ENCODE data around the gene SNAPC4.

DNA sequence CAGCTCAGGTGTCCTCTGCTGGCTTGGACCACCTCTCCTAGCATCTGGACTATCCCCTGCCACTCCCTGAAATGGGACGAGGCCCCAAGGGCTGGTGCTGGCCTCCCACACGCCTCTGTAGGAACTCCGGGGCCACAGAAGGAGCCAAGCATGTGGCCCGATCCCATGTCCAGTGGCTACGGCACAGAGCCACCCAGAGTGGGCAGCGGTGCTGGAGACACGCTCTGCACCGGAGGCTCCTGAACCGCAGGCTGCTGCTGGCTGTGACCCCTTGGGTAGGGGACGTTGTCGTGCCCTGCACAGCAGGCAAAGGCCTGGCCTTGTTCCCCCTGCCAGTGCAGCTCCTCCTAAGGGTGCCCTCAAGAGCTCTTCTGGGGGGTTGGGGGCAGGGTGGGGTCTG, 20.1 kb downstream of the SNAPC4 start:
- no peak for TF ChIP-seq TEAD4 (IDR thresholded peaks at IDR 0.05)
- TF ChIP-seq TCF12 (IDR thresholded peaks at IDR 0.05; ENCODE audit: low read depth), result no peak
- TF ChIP-seq TAF1 (IDR thresholded peaks at IDR 0.05; ENCODE audit: low read depth), result no peak
- TF ChIP-seq CEBPB (IDR thresholded peaks at IDR 0.05), result no peak
- TF ChIP-seq EGR1 (IDR thresholded peaks at IDR 0.05), result no peak
